Cerebellar cortex (tissue), 1 donor: Measurements from ENCODE around the gene NSMCE1.

Source experiments
- DNase-seq: peaks from one replicate; pipeline ENCODE4 v3.0.0-alpha.2; 2015; ENCODE audit warnings: low spot score

The NSMCE1 gene

DNA sequence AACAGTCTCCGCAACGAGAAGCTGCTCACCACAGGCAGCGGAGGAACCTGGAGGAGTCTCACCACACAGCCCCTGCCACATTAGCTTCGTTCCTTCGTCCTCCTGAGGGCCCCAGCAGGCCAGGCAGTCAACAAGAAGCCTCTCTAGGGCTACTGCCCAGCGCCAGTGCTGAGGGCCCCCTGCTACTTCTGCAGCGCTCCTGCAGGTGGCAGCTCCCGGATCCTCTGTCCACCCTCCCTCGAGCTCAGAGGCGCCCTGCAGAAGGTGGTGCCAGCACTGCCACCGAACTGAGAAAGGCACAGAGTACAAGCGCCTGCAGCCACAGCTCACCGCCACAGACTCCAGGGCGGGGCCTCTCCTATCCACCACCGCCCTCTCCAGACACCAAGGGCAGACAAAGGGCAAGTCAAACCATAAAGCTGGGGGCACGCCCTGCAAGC, 38.0 kb downstream of the NSMCE1 start:
- DNase-seq: no peak

GRCh38 chr16:27229891-27230470, 38.6 kb downstream of the NSMCE1 start:
- DNase-seq: no peak

DNA sequence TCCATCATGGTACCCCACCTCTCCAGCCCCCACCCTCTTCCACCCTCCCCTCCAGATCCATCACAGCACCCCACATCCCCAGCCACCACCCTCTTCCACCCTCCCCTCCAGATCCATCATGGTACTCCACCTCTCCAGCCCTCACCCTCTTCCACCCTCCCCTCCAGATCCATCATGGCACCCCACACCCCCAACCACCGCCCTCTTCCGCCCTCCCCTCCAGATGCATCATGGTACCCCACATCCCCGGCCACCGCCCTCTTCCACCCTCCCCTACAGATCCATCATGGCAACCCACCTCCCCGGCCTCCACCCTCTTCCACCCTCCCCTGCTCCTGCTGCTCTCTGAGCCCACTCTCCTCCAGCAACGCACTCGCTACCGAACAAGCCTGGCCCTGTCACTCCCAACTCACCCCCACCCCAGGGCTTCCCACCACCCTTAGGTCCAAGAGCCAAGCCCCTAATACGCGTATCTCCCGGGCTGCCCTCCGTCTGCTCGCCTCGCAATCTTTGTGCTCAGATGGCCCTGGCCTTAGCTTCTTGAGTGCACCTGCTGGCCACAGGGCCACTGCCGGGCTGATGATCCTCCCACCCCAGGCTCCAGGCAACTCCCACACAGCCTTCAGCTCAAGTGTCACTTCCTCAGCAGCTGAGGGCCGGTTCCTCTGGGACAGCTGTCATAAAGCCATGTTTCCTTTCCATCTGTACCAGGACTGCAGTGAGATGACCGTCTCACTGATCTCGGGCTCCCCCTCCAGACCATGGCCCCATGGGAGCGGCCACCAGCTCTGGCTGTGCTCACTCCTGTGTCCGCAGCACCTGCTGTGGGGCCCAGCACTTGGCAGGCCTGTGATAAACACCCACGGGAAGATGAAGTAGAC, 39.7 kb downstream of the NSMCE1 start:
- no peak for DNase-seq

DNA sequence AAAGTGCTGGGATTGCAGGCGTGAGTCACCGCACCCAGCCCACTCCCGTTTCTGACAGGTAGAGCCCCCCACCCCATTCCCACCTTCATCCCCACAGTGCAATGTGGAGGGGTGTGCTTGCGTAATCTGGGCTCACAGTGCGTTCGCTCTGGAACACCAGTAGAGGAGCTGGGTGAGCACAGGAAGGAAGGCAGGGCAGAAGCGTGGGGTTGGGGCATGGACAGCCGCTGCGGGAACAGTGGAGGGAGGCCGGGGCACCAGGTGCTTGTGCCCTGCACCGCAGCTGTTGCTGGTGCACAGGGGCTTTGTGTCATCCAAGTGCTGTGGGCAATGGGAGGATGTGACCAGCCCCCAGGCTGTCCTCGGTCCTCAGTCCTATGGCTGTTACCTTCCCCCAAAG, 40.5 kb downstream of the NSMCE1 start:
- DNase-seq: no peak

- DNase-seq: no peak
Measured at GRCh38 chr16:27226976-27227705, 41.4 kb downstream of the NSMCE1 start.

DNA sequence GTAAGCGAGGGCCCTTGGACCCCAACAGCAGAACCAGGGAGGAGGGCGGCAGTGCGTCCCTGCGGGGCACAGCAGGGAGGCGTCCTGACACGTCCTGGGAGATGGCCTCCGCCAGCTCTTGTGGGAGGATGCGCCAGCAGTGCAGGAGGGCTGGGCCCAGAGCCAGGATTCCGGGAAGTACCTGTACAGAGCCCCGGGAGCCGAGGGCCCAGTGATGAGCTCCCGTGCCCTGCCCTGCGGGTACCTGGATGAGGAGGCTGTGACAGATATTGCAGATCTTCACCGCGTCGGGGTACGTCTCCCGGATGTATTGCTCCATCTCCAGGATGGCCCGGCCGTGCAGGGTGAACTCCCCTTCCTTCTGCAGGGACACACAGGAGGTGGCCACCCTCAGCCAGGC, 42.1 kb downstream of the NSMCE1 start:
- DNase-seq: no peak

DNA sequence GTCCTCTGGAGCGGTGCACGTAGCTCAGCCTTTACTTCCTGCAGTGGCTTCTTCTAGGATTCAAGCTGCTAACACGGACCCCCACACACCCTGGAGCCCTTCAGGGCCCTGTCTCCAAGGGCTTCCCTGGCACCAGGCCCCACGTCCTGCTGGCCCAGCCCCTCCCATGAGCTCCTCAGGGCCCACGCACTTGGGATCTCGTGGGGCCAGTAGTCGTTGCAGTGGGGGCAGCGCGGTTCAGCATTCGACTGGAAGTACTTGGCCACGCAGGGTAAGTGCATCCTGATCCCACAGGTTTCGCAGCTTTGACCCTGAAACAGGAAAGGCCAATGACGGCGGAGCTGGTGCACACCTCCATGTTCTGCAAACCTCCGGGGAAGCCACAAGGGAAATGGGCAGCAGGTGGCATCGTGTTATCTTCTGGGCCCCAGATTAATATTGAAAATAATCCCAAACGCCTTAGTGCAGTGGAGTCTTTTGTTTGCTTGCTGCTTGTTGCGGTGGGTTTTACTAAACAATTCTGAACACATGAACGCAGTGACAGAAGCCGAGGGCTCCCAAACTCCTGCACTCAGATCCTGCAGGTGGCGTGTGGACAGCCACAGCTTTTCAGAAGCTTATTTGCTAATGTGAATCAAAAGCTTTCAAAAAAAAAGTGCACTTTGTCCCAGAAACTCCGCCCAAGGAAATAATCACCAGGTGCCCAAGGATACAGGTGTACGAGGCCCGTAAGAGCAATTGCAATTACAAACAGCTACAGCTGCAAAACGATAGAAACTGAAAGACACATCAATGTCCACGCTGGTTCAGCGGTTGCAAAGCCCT, 42.8 kb downstream of the NSMCE1 start:
- no peak for DNase-seq

DNA sequence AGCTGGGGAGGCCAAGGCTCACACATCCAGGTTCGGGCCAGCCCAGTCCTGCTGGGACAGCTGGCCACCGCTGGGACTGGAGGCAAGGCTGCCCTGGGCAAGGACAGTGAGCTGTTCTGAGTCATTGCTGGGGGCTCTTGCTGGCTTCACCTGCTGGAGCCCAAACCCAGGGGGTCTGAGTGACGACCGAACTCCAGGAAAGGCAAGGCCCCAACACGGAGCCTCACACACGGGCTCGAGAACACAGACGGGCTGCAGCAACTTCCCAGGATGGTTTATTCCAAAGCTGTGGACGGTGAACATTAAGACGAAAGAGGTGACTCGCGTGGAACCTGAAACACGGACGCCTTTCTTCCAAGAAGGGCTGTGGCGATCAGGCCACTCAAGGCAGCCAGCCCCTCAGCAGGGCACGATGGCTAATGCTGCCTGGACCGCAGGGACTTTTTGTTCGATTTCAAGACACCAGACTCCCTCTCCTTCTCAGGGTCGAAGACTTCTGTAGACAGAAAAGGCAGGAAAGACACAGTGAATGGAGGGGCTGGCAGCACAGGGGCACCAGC, 43.8 kb downstream of the NSMCE1 start:
- no peak for DNase-seq

DNA sequence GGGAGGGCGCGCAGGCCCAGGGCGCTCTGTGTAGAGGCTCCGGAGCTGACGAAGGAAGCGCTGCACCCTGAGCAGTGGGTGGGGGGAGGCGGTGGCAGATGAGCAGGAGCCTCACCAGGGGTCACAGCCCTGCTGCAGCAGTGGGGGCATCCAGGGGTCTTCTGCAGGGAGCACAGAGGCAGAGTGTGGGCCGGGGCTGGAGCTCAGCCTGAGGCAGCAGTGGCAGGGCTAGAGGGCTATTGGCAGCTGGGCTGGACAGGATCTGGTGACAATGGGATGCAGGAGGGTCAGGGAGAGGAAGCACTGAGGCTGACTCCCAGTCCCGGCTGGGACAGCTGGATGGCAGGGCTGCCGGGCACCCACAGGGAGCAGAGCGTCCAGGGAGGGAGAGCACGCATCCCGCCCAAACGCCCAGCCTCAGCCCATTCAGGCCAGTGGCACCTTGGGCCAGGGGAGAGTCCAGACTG, 44.3 kb downstream of the NSMCE1 start:
- no peak for DNase-seq

- no peak for DNase-seq
Measured at GRCh38 chr16:27223701-27224100, 44.9 kb downstream of the NSMCE1 start.

- DNase-seq: no peak
Measured at GRCh38 chr16:27223226-27223610, 45.4 kb downstream of the NSMCE1 start.

DNA sequence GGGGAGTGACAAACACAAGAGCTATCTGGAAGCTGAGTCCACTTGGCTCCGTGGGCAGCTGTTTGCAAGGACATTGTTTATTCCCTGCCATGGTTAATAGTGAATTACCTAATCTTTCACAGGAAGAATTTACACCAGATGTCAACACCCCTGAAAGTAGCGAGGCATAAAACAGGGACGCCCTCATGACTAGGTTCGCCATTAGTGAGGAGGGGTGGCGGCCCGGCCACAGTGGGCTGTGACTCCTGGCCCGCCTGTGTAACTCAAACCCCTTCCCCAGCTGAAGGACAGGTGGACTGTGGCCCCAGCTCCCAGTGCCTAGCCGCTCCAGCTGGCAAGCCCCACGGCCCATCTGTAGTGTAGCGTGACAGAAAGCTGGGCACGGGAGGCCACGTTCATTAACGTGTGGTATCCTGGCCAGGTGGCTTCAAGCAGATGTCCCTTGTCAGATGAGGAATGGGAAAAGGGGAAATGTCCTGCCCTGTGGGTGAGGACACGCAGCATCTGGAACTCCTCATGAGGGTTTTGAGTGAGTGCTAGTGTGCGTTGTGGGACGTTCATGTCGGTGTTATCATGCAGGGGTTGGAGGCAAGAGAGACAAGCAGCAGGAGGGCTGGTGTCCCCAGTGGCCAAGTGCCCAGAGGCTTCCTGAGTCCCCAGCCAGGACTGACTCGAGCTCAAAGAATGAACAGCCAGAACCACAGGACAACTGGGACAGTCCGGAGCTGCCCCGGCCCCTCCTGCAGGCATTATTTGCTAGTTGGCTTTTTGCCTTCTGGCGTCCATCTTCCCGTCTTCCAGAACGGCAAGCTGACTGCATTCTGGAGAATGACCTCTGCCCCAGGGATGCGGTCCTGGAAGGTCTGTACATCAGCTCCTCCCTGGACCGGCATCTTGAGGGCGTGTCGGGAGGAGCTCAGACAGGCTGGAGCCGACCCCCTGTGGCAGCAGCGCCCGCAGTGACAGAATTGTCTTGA, 46.0 kb downstream of the NSMCE1 start:
- DNase-seq: no peak

DNA sequence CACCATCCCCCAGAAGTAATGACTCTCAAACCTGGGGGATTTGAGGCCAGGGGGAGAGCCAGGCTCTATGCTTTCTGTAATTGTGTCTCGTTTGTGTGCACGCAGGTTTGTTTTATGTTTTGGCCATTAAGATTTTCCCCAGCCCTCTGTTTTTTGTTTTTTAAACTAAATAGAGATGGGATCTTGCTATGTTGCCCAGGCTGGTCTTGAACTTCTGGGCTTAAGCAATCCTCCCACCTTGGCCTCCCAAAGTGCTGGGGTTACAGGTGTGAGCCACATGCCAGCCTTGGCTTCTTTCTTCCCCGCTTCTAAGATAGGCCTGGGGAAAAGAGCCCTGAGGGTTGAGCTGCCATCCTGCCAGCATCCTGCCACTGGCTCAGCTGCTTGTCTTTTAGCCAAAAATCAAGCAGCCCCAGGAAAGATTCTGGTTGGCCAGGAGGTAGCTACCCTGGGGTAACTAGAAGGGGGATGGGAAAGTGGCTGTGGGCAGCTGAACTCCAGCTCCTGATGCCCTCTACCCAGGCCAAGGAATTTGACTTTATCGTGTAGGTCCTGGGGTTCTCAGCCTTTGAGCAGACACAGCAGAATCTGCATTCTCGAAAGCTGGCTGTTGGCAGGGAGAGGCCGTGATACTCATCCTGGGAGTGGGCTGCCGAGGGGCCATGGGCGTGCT, 46.9 kb downstream of the NSMCE1 start:
- no peak for DNase-seq

- peak; percentile 66 for DNase-seq
Measured at GRCh38 chr16:27220991-27221390, 47.6 kb downstream of the NSMCE1 start.

DNA sequence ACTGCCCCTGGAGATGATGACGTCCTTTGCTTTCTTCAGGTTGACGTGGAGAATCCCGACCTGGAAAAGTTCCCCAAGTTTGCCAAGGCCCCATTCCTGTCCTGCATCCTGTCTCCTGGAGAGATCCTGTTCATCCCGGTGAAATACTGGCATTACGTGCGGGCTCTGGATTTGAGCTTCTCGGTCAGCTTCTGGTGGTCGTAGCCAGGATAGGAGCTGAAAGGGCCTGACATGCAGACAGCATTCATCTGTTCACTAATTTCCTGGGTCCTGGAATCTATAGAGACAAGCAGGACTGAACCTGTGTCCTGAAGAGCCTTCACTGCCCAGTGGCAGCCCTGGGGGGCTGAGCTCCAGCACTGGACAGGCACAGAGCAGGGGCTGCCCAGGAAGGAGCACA, 48.0 kb downstream of the NSMCE1 start:
- no peak for DNase-seq

DNA sequence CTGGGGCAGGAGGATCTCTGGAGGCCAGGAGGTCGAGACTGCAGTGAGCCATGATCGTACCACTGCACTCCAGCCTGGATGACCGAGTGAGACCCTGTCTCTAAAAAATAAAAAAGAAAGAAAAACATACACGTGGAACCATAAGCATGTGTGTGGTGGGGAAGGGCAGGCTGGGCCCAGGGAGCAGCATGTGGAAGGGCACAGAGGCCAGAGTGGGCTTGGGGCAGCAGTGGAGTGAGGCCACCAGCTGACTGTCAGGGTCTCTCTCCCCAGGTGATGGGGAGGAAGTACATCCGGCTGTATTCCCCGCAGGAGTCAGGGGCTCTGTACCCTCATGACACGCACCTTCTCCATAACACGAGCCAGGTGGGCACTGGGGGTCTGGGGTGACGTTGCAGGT, 48.5 kb downstream of the NSMCE1 start:
- DNase-seq: no peak

GRCh38 chr16:27219161-27219560, 49.4 kb downstream of the NSMCE1 start:
- DNase-seq: no peak

GRCh38 chr16:27218756-27219155, 49.8 kb downstream of the NSMCE1 start:
- no peak for DNase-seq

DNA sequence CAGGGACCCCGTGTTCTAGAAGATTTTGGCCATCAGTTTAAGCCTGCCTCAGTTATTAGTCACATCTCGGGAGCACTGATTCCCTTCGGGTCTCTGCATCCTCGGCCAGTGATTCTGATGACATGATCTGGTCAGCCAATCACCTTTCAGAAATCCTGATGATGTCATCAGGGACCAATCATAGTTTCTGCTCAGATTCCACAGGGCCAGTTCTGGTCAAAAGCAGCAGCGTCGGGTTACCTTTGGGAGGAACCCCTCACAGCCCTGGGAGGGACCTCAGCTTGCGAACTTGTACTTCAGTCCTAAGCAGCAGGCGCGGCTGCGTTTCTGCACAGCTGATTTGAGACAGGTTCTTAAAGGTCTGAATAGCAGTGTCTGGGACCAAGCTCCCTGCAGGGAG, 51.3 kb downstream of the NSMCE1 start:
- peak; percentile 97 for DNase-seq
